PFSK-1 (cell line): ENCODE measurements around the gene EML2.

Experiments
- POLR2AphosphoS5 ChIP-seq: IDR thresholded peaks from 2 replicates; pipeline ENCODE4 v1.6.1; 2012; ENCODE audit warnings: low read depth, mild to moderate bottlenecking, control low read depth, low read length, moderate library complexity
- REST ChIP-seq, 2 experiments: IDR thresholded peaks; 2 replicates each; pipeline versions ENCODE4 v1.6.1 to v1.8.0; 2011 to 2012; ENCODE audit warnings: low read depth in 2 of 2, low read length in 2 of 2, control low read depth in 1 of 2, inconsistent platforms in 1 of 2, mild to moderate bottlenecking in 1 of 2, moderate library complexity in 1 of 2; ENCODE audit not compliant: insufficient read depth in 1 of 2
- SIN3A ChIP-seq: IDR thresholded peaks from 2 replicates; pipeline ENCODE4 v1.6.1; 2012; ENCODE audit warnings: mild to moderate bottlenecking, low read length, moderate library complexity, borderline replicate concordance; ENCODE audit not compliant: insufficient read depth
- TAF1 ChIP-seq: IDR thresholded peaks from 2 replicates; pipeline ENCODE4 v1.6.1; 2012; ENCODE audit warnings: low read length, control low read depth, borderline replicate concordance; ENCODE audit not compliant: insufficient read depth

- TF ChIP-seq TAF1 (no peak), POLR2AphosphoS5 (no peak), REST (IDR thresholded peaks at IDR 0.05; ENCODE audit: insufficient read depth in 1 of 2, low read depth in 2 of 2, low read length in 2 of 2) (no peak), SIN3A (no peak)
These were observed 43.4 kb downstream of the EML2 start for GRCh38 chr19:45595814-45596213.
